ENCODE results near the gene PTCD1. TPM values are rescaled to one million over a fixed set of nuclear protein-coding genes. Genes with fewer than 3 reads are reported as not detected.

The PTCD1 gene
- total and polyA plus RNA-seq, 9 of the 15 experiments (the other 6 are each of a cell fraction or from before 2014, with no cell fraction given): 0.46 to 17.1 (median 6.2) TPM

DNA sequence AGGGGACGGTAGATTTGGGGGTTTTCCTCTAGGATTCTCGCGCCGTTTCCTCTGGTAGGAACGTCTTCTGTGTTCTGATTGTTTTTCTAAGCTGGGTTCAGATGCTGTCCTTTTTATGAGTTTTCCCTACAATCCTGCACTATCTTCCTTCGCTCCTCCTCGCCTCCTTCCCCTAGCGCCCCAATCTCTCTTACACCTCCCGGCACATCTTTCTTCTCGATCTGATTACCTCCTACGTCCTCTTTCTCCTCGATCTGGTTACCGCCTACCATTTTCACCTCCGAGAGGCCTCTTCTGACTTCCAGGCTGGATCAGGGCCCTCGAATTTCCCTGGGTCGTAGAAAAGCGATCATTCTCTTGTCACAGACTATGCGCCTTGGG is 29.4 kb downstream of the PTCD1 start (continued):
- TF ChIP-seq, protein P1, sequence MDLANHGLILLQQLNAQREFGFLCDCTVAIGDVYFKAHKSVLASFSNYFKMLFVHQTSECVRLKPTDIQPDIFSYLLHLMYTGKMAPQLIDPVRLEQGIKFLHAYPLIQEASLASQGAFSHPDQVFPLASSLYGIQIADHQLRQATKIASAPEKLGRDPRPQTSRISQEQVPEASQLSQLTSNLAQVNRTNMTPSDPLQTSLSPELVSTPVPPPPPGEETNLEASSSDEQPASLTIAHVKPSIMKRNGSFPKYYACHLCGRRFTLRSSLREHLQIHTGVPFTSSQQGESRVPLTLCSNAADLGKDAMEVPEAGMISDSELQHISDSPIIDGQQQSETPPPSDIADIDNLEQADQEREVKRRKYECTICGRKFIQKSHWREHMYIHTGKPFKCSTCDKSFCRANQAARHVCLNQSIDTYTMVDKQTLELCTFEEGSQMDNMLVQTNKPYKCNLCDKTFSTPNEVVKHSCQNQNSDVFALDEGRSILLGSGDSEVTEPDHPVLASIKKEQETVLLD (IDR thresholded peaks at IDR 0.05): 0 out of 2 replicates have a peak, but pooled peaks have one; percentile 50
- TF ChIP-seq ZSCAN29 (IDR thresholded peaks at IDR 0.05) (0 out of 2 replicates have a peak, but pooled peaks have one; percentile 44), ZNF316 (IDR thresholded peaks at IDR 0.05) (peak; percentile 26; the same call in 1 of the 2 replicates), NFRKB (IDR thresholded peaks at IDR 0.05; ENCODE audit: low read depth) (peak; percentile 67; the same call in 1 of the 2 replicates), ZNF384 (IDR thresholded peaks at IDR 0.05; ENCODE audit: low read depth, low read length) (no peak), BMI1 (IDR thresholded peaks at IDR 0.05; ENCODE audit: low read length) (no peak), HDGF (IDR thresholded peaks at IDR 0.05) (peak; percentile 87; the same call in 1 of the 2 replicates), MAFK (IDR thresholded peaks at IDR 0.05; ENCODE audit: low read length) (no peak), BCOR (IDR thresholded peaks at IDR 0.05) (peak; percentile 64), ZEB2 (IDR thresholded peaks at IDR 0.05) (peak; percentile 76), MCM7 (IDR thresholded peaks at IDR 0.05) (peak in 1 of 2 experiments; percentile 63; a peak in 1 of 4 replicates), MTA2 (IDR thresholded peaks at IDR 0.05; ENCODE audit: low read depth) (peak; percentile 28), KAT8 (IDR thresholded peaks at IDR 0.05; ENCODE audit: low read depth) (no peak), PTBP1 (IDR thresholded peaks at IDR 0.05; ENCODE audit: low read depth, low read length) (no peak), SAFB2 (IDR thresholded peaks at IDR 0.05; ENCODE audit: borderline replicate concordance, low read depth, low read length, severe bottlenecking) (no peak), ARHGAP35 (IDR thresholded peaks at IDR 0.05; ENCODE audit: partially characterized antibody) (peak; percentile 71), DNMT1 (IDR thresholded peaks at IDR 0.05) (peak; percentile 90; the same call in 1 of the 2 replicates), LARP7 (IDR thresholded peaks at IDR 0.05) (peak; percentile 94)
- TF ChIP-seq, protein P2, sequence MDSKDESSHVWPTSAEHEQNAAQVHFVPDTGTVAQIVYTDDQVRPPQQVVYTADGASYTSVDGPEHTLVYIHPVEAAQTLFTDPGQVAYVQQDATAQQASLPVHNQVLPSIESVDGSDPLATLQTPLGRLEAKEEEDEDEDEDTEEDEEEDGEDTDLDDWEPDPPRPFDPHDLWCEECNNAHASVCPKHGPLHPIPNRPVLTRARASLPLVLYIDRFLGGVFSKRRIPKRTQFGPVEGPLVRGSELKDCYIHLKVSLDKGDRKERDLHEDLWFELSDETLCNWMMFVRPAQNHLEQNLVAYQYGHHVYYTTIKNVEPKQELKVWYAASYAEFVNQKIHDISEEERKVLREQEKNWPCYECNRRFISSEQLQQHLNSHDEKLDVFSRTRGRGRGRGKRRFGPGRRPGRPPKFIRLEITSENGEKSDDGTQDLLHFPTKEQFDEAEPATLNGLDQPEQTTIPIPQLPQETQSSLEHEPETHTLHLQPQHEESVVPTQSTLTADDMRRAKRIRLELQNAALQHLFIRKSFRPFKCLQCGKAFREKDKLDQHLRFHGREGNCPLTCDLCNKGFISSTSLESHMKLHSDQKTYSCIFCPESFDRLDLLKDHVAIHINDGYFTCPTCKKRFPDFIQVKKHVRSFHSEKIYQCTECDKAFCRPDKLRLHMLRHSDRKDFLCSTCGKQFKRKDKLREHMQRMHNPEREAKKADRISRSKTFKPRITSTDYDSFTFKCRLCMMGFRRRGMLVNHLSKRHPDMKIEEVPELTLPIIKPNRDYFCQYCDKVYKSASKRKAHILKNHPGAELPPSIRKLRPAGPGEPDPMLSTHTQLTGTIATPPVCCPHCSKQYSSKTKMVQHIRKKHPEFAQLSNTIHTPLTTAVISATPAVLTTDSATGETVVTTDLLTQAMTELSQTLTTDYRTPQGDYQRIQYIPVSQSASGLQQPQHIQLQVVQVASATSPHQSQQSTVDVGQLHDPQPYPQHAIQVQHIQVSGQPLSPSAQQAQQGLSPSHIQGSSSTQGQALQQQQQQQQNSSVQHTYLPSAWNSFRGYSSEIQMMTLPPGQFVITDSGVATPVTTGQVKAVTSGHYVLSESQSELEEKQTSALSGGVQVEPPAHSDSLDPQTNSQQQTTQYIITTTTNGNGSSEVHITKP (IDR thresholded peaks at IDR 0.05; ENCODE audit: partially characterized antibody): peak; percentile 52
- TF ChIP-seq, protein P3, sequence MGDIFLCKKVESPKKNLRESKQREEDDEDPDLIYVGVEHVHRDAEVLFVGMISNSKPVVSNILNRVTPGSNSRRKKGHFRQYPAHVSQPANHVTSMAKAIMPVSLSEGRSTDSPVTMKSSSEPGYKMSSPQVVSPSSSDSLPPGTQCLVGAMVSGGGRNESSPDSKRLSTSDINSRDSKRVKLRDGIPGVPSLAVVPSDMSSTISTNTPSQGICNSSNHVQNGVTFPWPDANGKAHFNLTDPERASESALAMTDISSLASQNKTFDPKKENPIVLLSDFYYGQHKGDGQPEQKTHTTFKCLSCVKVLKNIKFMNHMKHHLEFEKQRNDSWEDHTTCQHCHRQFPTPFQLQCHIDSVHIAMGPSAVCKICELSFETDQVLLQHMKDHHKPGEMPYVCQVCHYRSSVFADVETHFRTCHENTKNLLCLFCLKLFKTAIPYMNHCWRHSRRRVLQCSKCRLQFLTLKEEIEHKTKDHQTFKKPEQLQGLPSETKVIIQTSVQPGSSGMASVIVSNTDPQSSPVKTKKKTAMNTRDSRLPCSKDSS (IDR thresholded peaks at IDR 0.05; ENCODE audit: low read depth, partially characterized antibody): peak; percentile 12
- TF ChIP-seq, protein P4, sequence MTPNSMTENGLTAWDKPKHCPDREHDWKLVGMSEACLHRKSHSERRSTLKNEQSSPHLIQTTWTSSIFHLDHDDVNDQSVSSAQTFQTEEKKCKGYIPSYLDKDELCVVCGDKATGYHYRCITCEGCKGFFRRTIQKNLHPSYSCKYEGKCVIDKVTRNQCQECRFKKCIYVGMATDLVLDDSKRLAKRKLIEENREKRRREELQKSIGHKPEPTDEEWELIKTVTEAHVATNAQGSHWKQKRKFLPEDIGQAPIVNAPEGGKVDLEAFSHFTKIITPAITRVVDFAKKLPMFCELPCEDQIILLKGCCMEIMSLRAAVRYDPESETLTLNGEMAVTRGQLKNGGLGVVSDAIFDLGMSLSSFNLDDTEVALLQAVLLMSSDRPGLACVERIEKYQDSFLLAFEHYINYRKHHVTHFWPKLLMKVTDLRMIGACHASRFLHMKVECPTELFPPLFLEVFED (CRISPR knock-in tag; conservative IDR thresholded peaks at IDR 0.05): peak; percentile 48; the same call in 1 of the 2 replicates
- TF ChIP-seq, protein P5, sequence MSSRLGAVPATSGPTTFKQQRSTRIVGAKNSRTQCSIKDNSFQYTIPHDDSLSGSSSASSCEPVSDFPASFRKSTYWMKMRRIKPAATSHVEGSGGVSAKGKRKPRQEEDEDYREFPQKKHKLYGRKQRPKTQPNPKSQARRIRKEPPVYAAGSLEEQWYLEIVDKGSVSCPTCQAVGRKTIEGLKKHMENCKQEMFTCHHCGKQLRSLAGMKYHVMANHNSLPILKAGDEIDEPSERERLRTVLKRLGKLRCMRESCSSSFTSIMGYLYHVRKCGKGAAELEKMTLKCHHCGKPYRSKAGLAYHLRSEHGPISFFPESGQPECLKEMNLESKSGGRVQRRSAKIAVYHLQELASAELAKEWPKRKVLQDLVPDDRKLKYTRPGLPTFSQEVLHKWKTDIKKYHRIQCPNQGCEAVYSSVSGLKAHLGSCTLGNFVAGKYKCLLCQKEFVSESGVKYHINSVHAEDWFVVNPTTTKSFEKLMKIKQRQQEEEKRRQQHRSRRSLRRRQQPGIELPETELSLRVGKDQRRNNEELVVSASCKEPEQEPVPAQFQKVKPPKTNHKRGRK (tag; IDR thresholded peaks at IDR 0.05): peak; percentile 37
